ENCODE measurements around the gene EPS8L1. TPM values are rescaled to one million over a fixed set of nuclear protein-coding genes. Genes with fewer than 3 reads are reported as not detected.

The EPS8L1 gene
- total RNA-seq, 1 experiment from 2014 or later, result 10.2 TPM

DNA sequence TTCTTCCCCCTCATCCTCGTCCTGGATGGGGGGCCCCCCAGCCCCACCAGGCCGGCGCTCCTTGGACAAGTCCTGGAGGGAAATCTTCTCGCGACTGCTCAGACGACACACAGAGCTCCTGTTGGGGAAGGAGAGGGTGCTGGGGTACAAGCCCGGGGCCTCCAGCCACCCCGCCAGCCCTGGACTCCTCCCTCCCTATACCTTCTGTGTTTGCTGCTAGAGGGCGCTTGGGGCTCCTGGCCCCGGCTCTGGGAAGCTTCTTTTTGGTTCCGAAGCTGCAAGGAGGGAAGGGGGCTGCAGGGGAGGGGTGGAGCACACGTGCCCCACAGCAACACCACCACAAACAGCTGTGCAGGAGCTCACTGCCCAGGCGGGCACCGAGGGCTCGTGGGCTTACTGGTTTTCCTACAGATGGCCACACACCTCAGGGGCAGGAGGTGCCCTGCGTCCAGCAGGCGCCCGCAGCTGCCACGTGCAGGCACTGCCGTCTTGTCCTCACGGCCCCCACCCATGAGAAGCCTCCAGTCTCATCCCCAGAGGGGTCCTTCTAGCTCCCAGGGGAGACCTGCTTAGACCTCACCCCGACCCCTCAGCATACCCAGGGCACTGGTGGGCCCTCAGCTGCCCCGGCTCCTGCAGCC is 20.5 kb downstream of the EPS8L1 start:
- H3K36me3 ChIP-seq (ENCODE audit: insufficient read depth, low read length, poor library complexity, severe bottlenecking), result peaks cover 2% of the 10 kb centered on the region
- no peaks in the 10 kb centered on the region for H3K4me1 ChIP-seq (ENCODE audit: insufficient read depth, low read length, poor library complexity, severe bottlenecking)
- CTCF ChIA-PET, result no interaction called here
- TF ChIP-seq, protein P1, sequence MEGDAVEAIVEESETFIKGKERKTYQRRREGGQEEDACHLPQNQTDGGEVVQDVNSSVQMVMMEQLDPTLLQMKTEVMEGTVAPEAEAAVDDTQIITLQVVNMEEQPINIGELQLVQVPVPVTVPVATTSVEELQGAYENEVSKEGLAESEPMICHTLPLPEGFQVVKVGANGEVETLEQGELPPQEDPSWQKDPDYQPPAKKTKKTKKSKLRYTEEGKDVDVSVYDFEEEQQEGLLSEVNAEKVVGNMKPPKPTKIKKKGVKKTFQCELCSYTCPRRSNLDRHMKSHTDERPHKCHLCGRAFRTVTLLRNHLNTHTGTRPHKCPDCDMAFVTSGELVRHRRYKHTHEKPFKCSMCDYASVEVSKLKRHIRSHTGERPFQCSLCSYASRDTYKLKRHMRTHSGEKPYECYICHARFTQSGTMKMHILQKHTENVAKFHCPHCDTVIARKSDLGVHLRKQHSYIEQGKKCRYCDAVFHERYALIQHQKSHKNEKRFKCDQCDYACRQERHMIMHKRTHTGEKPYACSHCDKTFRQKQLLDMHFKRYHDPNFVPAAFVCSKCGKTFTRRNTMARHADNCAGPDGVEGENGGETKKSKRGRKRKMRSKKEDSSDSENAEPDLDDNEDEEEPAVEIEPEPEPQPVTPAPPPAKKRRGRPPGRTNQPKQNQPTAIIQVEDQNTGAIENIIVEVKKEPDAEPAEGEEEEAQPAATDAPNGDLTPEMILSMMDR (conservative IDR thresholded peaks at IDR 0.05; ENCODE audit: low read depth, low read length), result no peak
- no peak for TF ChIP-seq EZH2 (IDR thresholded peaks at IDR 0.05; ENCODE audit: borderline replicate concordance, low read depth, low read length, poor library complexity, severe bottlenecking)
- intact Hi-C loops (cut with micrococcal nuclease; ENCODE audit: unreplicated experiment), result no loop called here
- POLR2A ChIA-PET (ENCODE audit: low non-redundant PET), result no interaction called here
- no peak overlapping the region for H3K4me3 ChIP-seq (ENCODE audit: low read depth, low read length, poor library complexity, severe bottlenecking)
- BruUV-seq (replicated peaks), result no TSS peak
- H3K27ac ChIP-seq (ENCODE audit: low read depth, low read length, poor library complexity, severe bottlenecking), result no peak overlapping the region
- no peaks in the 10 kb centered on the region for H3K9me3 ChIP-seq (ENCODE audit: low read depth, low read length, poor library complexity, severe bottlenecking)
- H3K27me3 ChIP-seq (replicated peaks; ENCODE audit: insufficient read depth, low read depth, low read length, poor library complexity), result no peaks in the 10 kb centered on the region
- DNase-seq (ENCODE audit: low spot score), result no peak

DNA sequence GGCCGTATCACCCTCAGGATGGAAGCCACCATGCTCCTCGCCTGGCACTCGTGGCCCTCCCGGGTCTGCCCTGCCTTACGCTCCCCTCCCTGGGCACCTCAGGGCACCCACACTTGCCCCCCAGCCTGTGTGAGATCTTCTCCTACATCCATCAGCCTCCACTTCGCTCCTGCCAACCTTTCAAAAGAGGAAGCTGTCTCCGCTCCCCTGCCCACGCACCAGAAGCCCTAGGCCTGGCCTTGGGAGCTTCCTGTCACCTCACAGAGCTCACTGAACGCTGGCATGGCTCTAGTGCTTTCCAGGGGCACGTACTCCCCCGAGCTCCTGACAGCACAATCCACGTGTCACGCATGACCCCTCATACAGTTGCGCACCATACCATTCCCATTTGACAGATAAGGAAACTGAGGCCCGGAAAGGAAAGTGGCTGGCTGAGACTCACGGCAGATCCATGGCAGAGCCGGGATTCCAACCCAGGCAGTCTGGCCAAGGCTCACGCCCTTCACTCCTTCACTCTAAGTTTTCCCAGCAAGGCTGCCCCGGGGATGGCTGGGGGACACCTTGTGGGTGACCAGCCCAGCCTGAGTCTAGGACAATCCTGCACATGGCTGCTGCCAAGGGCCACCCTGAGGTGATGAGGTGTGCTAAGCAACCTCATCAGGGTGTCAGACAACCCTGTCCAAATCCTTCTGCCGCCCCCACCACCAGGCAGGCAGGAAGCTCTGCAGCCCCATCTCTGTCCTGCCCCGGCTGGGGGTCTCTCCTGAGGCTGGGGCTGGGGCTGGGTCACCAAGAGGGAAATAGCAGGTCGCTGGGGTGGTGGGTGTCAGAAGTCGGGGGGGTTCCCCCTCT is 22.4 kb downstream of the EPS8L1 start:
- ChIA-PET POLR2A (ENCODE audit: low non-redundant PET) (no interaction called here), CTCF (no interaction called here)
- H3K36me3 ChIP-seq (ENCODE audit: insufficient read depth, low read length, poor library complexity, severe bottlenecking), result peaks cover 8% of the 10 kb centered on the region
- intact Hi-C loops (cut with micrococcal nuclease; ENCODE audit: unreplicated experiment), result no loop called here
- BruUV-seq (replicated peaks), result no TSS peak
- DNase-seq (ENCODE audit: low spot score), result no peak
- no peak overlapping the region for H3K4me3 ChIP-seq (ENCODE audit: low read depth, low read length, poor library complexity, severe bottlenecking)
- TF ChIP-seq EZH2 (IDR thresholded peaks at IDR 0.05; ENCODE audit: borderline replicate concordance, low read depth, low read length, poor library complexity, severe bottlenecking), result no peak
- no peak overlapping the region for H3K27ac ChIP-seq (ENCODE audit: low read depth, low read length, poor library complexity, severe bottlenecking)
- no peaks in the 10 kb centered on the region for H3K4me1 ChIP-seq (ENCODE audit: insufficient read depth, low read length, poor library complexity, severe bottlenecking)
- H3K9me3 ChIP-seq (ENCODE audit: low read depth, low read length, poor library complexity, severe bottlenecking), result peaks cover under 1% of the 10 kb centered on the region
- H3K27me3 ChIP-seq (replicated peaks; ENCODE audit: insufficient read depth, low read depth, low read length, poor library complexity), result no peaks in the 10 kb centered on the region

DNA sequence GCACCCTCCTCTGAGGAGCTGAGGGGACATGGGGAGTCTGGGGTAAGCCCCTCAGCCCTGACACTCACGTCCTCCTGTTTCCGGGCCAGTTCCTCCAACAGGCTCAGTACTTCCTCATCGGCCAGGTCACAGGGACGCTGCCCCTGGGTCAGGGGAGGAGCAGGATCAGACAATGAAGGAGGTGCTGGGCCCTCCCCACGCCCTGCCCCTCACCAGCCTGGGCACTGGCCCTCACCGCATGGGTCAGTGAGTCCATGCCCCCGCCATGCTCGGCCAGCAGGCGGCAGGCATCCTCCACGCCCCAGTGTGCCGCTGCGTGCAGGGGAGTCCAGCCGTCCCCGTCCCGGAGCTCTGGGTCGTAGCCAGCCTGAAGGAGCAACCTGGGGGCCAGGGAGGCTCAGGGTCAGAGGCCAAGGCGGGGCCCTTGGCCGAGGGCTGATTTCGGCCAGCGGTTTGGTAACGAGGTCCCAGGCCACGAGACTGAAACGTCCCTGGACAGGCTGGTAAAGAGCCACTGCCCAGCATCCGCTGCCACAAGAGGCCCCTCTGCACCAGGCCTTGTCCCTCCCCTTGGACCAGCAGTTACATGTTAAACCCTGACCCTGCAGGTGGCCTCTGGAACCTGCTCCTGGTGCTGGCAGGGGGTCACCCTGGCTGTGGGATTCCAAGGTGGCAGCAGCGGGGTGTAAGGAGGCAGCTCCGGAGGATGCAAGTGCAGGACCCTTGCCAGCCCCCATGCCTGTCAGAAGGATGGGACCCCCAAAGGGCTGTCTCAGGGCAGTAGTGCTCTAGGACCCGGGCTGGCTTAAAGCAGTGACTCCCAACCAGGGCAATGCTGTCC is 23.3 kb downstream of the EPS8L1 start:
- Histone ChIP-seq H3K27me3 (replicated peaks; ENCODE audit: insufficient read depth, low read depth, low read length, poor library complexity) (no peaks in the 10 kb centered on the region), H3K27ac (ENCODE audit: low read depth, low read length, poor library complexity, severe bottlenecking) (no peak overlapping the region), H3K9me3 (ENCODE audit: low read depth, low read length, poor library complexity, severe bottlenecking) (peaks cover 4% of the 10 kb centered on the region), H3K4me3 (ENCODE audit: low read depth, low read length, poor library complexity, severe bottlenecking) (no peak overlapping the region), H3K36me3 (ENCODE audit: insufficient read depth, low read length, poor library complexity, severe bottlenecking) (peaks cover 15% of the 10 kb centered on the region), H3K4me1 (ENCODE audit: insufficient read depth, low read length, poor library complexity, severe bottlenecking) (no peaks in the 10 kb centered on the region)
- TF ChIP-seq, protein P1 (conservative IDR thresholded peaks at IDR 0.05; ENCODE audit: low read depth, low read length), result no peak
- TF ChIP-seq EZH2 (IDR thresholded peaks at IDR 0.05; ENCODE audit: borderline replicate concordance, low read depth, low read length, poor library complexity, severe bottlenecking), result no peak
- CTCF ChIA-PET, result interaction anchor here (0.6 kb wide), 1 partner anchor 10 kb away, joined by 4 read pairs; no protein-coding TSS in a partner anchor
- BruUV-seq (replicated peaks), result no TSS peak
- POLR2A ChIA-PET (ENCODE audit: low non-redundant PET), result no interaction called here
- DNase-seq (ENCODE audit: low spot score), result no peak
- intact Hi-C loops (cut with micrococcal nuclease; ENCODE audit: unreplicated experiment), result no loop called here
